GM19240 (cell line): ENCODE results near the gene FANCD2.
"Not testable (repeated sequence)": the region's sequence is repeated elsewhere in the genome, so short reads cannot be mapped to it uniquely, and the experiment has no call there.

ENCODE experiments used
- DNase-seq: peaks from one replicate; pipeline ENCODE4 v3.0.0; 2011; ENCODE audit warnings: low spot score; ENCODE audit not compliant: insufficient read length

Gene FANCD2

DNA sequence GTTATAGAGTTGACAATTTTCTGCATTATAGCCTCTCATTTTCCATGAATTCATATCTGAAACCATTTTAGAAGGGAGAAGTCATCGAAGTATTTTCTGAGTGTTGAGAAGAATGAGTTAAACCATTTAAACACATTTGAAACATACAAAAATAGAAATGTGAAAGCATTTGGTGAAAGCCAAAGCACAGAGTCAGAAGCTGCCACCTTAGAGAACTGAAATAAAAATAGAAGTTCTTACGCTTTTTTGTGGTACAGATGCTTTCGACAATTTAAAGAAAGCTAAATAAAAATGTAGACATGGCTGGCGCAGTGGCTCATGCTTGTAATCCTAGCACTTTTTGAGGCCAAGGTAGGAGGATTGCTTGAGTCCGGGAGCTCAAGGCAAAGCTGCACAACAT lies 72.8 kb downstream of the FANCD2 start:
- DNase-seq = no peak

DNA sequence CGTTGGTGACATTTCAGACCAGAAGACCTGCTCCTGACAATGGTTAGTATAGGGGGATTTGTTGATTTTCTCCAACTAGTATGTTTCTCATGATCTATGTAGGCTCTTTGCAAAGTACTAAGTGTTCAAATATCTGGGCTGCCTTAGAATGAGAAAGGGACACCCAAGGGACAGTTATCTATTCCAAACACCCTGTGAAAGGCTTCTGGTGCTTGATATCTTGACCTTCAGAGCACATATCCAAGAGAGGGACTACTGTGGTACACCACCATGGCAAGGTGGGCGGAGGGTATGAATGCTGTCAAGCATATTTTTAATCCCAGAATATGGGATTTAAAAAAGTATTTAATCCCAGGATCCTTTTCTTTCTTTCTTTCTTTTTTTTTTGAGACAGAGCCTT lies 80.7 kb downstream of the FANCD2 start:
- DNase-seq = no peak

DNA sequence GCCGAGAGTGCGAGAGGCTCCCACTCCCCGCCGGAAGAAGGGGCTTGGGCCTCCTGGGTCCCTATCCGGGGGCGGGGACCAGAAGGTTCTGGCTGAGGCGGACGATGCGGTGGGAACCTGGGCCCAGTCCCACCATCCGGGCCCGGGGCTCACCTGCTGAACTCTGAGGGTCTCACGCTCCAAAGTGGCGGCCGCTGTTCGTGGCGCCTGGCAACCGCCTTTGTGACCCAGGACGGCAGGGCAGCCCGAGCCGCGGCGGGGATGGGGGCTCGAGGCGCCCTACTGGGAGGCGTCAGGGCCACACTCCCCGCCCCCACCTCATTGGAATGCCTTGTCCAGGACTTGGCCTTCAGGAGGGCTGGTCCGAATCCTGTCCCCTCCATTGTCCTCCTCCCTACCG lies 81.9 kb downstream of the FANCD2 start, which contains the start of gene FANCD2OS:
TSS of gene FANCD2OS (minus strand) at position 165 of the 400 bp plus-strand sequence. CDS start 3,481 bp downstream, outside the sequence.
- no peak for DNase-seq

DNA sequence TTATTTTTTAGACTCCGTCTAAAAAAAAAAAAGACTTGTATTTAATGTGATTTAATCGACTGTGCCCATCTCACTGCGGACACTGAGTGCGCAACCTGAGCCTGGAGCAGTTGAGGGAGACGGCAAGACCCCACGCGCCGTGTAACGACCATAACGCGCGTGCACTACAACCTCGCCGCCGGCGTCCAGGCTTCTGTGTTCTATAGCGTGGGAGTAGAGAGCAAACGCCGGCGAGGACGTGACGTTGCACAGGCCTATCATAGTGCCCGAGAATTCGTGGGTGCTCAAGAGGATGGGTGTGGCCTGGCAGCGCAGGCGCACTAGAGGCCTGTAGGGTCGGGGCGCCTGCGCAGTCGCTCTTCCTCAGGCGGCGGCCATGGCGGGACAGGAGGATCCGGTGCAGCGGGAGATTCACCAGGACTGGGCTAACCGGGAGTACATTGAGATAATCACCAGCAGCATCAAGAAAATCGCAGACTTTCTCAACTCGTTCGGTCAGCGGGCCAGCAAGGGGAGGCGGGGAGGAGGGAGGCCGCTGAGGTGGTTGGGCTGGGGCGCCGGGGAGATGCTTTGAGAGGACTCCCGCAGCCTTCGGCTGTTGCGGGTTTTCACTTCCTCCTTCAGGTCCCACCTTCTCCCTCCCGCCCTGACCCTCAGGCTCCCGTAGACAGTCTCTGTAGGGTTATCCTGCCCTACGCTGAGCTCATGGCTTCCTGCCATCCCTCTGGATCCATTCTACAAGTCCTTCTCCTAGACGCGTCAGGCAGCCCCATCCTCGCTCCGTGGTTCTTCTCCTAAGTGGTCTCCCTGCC lies 89.3 kb downstream of the FANCD2 start, which contains the start of gene BRK1:
TSS of gene BRK1 (plus strand) at position 350 of the 812 bp plus-strand sequence. CDS start at position 377, 27 bp downstream.
- DNase-seq = peak; percentile 98

DNA sequence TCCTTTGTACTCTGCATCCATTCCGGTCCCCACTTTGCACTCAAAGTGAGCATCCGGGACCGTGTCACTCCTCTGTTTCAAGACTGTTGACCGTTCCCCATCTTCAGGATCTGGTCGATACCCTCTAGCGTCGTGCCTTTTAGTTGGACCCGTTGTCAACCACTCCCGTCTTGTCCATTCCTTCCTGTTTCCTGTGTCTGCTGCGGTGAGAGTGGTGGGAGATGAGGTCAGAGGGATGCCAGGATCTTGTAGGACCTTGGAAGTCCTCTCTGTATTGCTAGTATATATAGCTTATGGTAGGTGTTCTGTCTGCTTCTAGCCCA lies 89.9 kb downstream of the FANCD2 start:
- no peak for DNase-seq

DNA sequence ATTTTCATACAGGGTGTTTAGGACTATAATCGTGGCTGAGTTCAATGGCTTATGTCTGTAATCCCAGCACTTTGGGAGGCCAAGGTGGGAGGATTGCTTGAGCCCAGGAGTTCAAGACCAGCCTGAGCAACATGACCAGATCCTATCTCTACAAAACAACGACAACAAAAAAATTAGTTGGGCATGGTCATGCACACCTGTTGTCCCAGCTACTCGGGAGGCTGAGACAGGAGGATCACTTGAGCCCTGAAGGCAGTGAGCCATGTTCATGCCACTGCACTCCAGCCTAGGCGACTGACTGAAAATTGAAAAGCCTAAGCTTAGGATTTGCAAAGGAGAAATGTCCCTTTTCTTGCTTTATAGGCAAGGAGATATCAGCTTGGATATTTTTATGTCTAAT lies 90.7 kb downstream of the FANCD2 start:
- no peak for DNase-seq

DNA sequence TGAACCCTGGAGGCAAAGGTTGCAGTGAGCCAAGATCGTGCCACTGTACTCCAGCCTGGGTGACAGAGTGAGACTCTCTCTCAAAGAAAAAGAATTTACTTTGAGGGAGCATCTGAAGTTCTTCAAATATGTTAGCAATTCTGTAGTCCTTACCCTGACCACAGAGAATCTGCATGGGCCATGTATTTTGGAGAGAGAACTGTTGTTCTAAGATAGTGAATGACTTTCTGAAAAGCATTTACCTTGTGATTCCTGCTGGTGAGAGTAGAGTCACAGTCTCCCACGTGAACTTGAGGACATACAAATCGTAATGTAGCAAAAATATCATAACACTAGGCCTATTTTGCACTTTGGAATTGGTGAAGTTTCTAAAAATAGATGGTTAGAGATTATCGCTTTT lies 93.1 kb downstream of the FANCD2 start:
- DNase-seq = no peak

DNA sequence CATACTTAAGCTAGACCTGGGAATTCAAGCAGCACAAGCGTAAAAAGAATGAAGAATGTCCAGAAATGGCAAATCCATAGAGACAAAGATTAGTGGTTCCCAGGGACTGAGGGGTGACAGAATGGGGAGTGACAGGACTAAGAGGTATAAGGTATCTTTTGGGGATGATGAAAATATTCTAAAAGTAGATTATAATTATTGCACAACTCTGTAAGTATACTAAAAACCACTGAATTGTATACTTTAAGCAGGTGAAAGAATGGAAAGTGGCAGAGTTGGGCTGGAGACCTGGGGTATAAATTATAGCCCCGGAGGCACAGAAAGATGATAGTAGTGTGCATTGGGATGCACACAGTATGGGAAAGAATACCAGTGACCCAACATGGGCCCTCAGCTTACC lies 94.8 kb downstream of the FANCD2 start:
- DNase-seq = no peak

DNA sequence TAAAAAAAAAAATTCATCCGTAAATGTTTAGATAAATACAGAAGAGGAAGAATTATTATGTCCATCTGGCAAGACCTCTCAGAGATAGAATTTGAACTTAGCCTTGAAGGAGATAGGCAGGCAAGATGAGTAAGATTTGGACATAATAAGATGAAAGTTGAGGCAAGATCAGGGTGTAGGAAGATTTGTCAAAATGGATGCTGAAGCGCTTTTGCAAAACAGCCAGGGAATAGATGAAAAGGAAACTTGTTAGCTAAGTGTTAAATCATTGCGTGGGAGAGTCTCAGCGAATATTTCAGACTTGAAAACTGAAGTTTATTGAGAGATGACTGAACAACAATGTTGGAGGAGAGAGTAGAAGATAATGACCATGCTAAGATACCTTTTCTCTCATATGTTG lies 96.5 kb downstream of the FANCD2 start:
- no peak for DNase-seq

DNA sequence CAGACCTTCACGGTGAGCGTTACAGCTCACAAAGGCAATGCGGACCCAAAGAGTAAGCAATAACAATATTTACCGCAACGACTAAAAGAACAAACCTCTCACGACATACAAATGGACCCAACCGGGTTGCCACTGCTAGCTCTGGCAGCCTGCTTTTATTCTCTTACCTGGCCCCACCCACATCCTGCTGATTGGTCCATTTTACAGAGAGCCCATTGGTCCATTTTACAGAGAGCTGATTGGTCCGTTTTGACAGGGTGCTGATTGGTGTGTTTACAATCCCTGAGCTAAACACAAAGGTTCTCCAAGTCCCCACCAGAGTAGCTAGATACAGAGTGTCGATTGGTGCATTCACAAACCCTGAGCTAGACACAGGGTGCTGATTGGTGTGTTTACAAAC lies 109.6 kb downstream of the FANCD2 start:
- not testable (repeated sequence) for DNase-seq

DNA sequence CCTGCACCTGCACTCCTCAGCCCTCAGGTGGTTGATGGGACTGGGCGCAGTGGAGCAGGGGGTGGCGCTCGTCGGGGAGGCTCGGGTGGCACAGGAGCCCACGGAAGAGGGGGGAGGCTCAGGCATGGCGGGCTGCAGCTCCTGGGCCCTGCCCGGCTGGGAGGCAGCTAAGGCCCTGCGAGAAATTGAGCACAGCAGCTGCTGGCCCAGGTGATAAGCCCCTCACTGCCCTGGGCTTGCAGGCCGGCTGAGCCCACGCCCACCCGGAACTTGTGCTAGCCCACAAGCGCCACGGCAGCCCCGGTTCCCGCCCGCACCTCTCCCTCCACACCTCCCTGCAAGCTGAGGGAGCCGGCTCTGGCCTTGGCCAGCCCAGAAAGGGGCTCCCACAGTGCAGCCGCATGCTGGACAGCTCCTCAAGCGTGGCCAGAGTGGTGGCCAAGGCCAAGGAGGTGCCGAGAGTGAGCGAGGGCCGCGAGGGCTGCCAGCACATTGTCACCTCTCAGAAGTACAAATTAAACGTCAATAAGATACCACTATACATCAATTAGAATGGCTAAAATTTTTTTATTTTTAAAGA lies 110.3 kb downstream of the FANCD2 start:
- DNase-seq = no peak

DNA sequence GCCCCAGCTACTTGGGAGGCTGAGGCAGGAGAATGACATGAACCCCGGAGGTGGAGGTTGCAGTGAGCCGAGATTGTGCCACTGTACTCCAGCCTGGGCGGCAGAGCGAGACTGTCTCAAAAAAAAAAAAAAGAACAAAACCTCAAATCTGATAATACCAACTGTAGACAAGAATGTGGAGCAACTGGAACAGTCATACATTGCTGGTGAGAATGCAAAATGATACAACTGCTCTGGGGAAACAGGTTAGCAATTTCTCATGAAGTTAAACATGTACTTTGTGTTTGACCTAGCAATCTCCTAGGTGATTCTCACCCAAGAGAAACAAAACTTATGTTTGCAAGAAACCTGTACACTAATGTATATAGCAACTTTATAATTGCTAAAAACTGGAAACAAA lies 110.9 kb downstream of the FANCD2 start:
- DNase-seq = no peak

DNA sequence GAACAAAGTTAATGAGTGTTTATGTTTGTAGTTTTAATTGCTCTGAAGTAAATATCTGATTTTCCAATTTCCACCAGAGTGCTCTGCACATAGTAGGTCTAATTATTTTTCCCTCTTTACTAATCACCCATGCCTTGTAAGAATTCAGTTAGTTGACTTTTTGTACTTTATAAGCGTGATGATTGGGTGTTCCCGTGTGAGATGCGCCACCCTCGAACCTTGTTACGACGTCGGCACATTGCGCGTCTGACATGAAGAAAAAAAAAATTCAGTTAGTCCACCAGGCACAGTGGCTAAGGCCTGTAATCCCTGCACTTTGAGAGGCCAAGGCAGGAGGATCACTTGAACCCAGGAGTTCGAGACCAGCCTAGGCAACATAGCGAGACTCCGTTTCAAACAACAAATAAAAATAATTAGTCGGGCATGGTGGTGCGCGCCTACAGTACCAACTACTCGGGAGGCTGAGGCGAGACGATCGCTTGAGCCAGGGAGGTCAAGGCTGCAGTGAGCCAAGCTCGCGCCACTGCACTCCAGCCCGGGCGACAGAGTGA lies 114.8 kb downstream of the FANCD2 start:
- DNase-seq = no peak

DNA sequence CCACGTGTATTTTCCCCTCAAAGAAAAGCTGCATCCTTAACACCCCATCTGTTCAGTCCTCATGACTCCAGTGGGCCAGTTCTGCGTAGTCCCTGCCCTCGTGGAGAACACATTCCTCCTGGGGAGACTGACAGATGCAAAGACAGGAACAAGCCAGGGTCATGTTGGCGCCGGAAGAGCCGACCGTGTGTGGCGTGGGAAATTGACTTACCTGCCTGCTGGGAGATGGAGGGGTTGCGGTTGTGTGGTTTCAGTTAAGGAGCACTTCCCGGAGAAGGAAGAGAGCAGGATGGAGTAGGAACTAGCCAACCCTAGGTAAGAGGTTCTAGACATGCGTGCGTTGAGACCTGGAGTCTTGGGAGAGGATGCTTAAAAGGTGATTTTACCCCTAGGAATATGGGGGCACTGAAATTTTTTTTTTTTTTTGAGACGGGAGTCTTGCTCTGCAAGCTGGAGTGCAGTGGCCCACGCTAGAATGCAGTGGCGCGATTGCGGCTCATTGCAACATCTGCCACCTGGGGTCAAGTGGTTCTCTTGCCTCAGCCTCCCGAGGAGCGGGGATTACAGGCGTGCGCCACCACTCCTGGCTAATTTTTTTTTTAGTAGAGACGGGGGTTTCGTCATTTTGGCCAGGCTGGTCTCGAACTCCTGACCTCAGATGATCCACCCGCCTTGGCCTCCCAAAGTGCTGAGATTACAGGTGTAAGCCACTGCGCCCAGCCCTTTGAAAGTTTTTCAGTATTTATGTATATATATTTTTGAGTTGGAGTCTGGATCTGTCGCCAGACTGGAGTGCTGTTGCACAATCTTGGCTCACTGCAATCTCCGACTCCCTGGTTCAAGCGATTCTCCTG lies 116.7 kb downstream of the FANCD2 start:
- no peak for DNase-seq

DNA sequence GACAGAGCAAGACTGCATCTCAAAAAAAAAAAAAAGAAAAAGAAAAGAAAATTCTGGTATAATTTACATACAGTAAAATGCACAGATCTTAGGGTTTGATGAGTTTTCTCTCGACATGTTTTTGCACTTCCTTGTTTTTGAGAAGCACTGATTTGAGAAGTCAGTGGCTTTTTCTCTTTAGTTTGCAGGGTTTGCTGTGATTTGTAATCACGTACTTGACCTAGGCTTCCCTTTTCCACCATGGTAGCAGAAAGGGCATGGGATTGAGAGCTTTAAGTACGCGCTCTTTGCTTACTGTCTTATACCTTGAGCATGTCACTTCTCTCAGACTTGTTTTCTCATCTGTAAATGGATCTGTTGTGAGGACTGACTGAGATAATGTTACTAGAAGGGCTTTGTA lies 119.4 kb downstream of the FANCD2 start:
- DNase-seq = no peak

DNA sequence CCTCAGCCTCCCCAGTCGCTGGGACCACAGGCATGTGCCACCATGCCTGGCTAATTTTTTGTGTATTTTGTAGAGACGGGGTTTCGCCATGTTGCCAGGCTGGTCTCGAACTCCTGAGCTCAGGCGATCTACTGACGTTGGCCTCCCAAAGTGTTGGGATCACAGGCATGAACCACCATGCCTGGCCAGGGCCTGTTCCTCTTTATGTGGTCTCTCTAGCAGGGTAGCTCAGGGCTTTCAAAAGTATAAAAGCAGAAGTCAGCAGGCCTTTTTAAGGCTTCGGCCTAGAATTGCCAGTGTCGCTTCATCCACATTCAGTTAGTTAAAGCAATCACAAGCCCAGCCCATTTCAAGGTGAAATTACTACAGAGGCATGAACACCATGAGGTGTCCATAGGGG lies 123.0 kb downstream of the FANCD2 start:
- no peak for DNase-seq

DNA sequence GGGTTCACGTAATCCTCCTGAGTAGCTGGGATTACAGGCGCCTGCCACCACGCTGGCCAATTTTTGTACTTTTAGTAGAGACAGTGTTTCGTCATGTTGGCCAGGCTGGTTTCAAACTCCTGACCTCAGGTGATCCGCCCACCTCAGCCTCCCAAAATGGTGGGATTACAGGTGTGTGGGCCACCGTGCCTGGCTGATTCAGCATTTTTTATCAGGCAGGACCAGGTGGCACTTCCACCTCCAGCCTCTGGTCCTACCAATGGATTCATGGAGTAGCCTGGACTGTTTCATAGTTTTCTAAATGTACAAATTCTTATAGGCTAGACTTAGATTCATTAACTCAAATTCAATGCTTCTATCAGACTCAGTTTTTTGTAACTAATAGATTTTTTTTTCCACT lies 124.8 kb downstream of the FANCD2 start:
- DNase-seq = no peak
